HG03064 (cell line): Measurements from ENCODE around the gene TSPAN3.

Source experiments
- ATAC-seq: cut with Tn5 transposase; IDR thresholded peaks from one replicate; pipeline ENCODE4 v1.9.1; 2021; ENCODE audit warnings: low read depth; ENCODE audit not compliant: unreplicated experiment

TSPAN3 gene

GRCh38 chr15:77070495-77071304 is at the start of gene TSPAN3:
Gene TSPAN3, minus strand, starts transcription at chr15:77071109. Its CDS starts 155 bp downstream, at chr15:77070954.
- ATAC-seq = peak; percentile 90

GRCh38 chr15:77120576-77120975 is 49.7 kb upstream of the TSPAN3 start:
- ATAC-seq = no peak

GRCh38 chr15:77119446-77119845 is 48.5 kb upstream of the TSPAN3 start:
- no peak for ATAC-seq

- ATAC-seq = no peak
Observed at GRCh38 chr15:77118882-77119321, 48.0 kb upstream of the TSPAN3 start.

GRCh38 chr15:77115179-77115578 is 44.3 kb upstream of the TSPAN3 start:
- ATAC-seq = no peak

- no peak for ATAC-seq
Observed at GRCh38 chr15:77112838-77113504, 42.1 kb upstream of the TSPAN3 start.

GRCh38 chr15:77111789-77112188 is 40.9 kb upstream of the TSPAN3 start:
- ATAC-seq = no peak

- no peak for ATAC-seq
Observed at GRCh38 chr15:77107531-77108355, 36.8 kb upstream of the TSPAN3 start.

GRCh38 chr15:77107068-77107467 is 36.2 kb upstream of the TSPAN3 start:
- no peak for ATAC-seq

- no peak for ATAC-seq
Observed at GRCh38 chr15:77104155-77104554, 33.2 kb upstream of the TSPAN3 start.

- ATAC-seq = no peak
Observed at GRCh38 chr15:77099741-77100463, 29.0 kb upstream of the TSPAN3 start.

GRCh38 chr15:77098572-77098971 is 27.7 kb upstream of the TSPAN3 start:
- ATAC-seq = no peak

- no peak for ATAC-seq
Observed at GRCh38 chr15:77097921-77098320, 27.0 kb upstream of the TSPAN3 start.

GRCh38 chr15:77097248-77097721 is 26.4 kb upstream of the TSPAN3 start:
- no peak for ATAC-seq

- ATAC-seq = no peak
Observed at GRCh38 chr15:77096541-77096940, 25.6 kb upstream of the TSPAN3 start.

- no peak for ATAC-seq
Observed at GRCh38 chr15:77096138-77096537, 25.2 kb upstream of the TSPAN3 start.

- no peak for ATAC-seq
Observed at GRCh38 chr15:77094397-77095030, 23.6 kb upstream of the TSPAN3 start.

- ATAC-seq = no peak
Observed at GRCh38 chr15:77093436-77093835, 22.5 kb upstream of the TSPAN3 start.

- ATAC-seq = no peak
Observed at GRCh38 chr15:77091097-77091496, 20.2 kb upstream of the TSPAN3 start.

- ATAC-seq = no peak
Observed at GRCh38 chr15:77087213-77087612, 16.3 kb upstream of the TSPAN3 start.
